HS-27A (cell line): ENCODE data around the gene RAPGEF3.

Experiments used
- DNase-seq: peaks from one replicate; pipeline ENCODE4 v3.0.0-alpha.2; 2012; ENCODE audit warnings: low read depth, missing footprints

RAPGEF3 gene

DNA sequence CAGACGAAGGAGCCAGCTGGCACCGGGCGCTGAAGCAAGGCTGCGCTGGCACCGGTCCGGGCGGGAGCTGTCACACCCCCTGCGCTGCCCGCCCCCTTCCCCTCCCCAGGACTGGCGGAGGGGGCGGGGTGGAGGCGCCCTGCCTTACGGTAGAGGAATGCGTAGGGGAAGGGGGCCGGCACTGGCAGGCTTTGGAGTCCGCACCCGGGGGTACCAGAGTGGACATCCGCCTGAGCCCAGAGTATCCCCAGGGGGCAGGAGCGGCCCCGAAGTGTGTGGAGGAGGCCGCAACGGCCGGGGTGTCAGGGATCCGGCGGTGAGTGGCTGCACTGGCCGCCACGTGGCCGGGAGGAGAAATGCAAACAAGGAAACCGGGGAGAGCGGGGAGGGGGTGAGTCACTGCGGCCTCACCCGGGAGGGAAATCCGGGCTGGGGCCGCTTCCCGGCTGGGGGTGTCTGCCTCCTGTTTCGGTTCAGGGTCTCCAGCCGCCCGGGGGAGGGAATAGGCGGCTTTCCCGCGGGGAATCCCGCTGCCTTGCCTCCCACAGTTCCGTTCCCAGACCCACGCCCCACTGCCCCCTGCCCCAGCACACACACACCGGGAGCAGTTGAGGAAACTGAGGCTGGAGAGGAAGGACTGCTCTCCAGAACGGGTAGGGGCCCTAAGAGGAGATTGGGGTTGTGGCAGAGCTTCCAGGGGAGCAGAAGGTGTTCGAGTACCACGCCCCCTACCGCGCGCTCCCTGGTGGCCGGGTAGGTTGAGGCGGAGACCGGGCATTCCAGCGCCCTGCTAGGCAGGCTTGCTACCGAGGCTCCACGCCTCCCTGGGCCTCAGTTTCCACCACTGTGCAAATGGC, at the start of gene RAPGEF3:
RAPGEF3 (minus strand) TSS at position 47 of the 857 bp plus-strand sequence. CDS start 324 bp downstream, outside the sequence.
- peak; percentile 63 for DNase-seq

DNA sequence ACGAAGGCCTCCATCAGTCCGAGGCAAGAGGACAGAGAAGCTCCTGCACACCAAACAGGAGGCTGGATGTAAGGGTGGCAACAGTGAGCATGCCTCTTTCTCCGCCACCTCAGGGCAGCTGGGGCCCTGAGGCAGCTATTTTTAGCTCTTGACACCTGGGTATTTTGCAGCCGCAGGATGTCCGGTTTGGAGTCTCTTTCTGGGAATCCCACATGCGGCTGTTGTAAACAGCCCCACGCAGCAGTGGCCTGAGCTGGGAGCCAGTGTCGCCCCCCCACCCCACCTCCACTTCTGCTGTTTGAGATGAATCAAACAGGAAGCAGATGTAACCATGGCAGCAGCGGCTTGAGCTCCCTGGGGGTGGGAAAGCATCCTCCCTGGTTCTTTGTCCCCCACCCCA, 49.4 kb upstream of the RAPGEF3 start:
- DNase-seq, result no peak

- DNase-seq, result no peak
Observed at GRCh38 chr12:47807338-47807737, 48.7 kb upstream of the RAPGEF3 start.

- DNase-seq, result no peak
Observed at GRCh38 chr12:47805417-47805816, 46.7 kb upstream of the RAPGEF3 start.

- no peak for DNase-seq
Observed at GRCh38 chr12:47804171-47804570, 45.5 kb upstream of the RAPGEF3 start.

DNA sequence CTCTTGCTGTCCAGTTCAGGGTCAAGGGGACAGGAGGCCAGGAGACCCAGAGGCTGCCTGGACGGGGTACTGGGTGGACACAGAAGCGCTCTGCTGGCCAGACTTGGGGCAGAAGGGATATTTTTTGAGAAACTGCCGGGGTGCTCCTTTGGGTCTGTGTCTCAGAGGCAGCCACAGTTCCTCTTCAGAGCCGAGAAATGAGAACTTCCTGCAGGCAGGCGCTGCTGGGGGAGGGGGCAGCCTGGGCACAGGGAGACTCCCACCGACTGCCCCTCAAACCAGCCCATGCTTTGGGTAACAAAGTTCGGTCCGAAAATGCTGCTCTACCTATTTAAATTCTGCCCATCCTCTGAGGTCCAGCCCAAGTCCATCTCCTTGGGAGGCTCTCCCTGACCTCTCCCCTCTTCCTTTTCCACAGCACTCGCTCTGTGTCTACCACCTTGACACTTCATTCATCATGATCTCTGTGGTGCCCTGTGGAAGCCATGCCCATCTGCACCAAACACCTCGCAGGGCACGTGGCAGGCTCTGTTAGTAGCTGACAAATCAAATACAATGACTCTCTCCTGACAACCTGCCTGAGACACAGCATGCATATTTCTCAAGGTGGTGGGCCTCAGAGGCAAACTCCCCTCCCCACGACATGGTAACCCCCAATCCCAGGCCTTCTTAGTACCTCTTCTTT, 44.7 kb upstream of the RAPGEF3 start:
- DNase-seq, result no peak

GRCh38 chr12:47802312-47802711, 43.6 kb upstream of the RAPGEF3 start:
- no peak for DNase-seq

DNA sequence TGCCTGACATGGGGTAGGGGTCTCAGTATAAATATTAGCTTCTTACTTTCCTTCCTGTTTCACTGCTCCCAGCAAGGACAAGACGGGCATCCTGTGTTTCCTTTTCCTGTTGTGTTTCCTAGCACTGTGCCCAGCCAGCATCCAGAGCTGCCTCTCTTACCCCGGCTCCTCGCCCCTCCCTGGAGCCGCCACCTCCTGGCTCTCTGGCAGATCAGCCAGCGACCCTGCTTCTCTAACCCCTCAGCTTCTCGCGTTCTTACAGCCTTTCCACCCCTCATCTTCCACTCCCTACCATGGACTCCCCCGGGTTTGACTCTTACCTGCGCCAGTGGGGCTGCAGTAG, 43.2 kb upstream of the RAPGEF3 start:
- DNase-seq, result no peak

DNA sequence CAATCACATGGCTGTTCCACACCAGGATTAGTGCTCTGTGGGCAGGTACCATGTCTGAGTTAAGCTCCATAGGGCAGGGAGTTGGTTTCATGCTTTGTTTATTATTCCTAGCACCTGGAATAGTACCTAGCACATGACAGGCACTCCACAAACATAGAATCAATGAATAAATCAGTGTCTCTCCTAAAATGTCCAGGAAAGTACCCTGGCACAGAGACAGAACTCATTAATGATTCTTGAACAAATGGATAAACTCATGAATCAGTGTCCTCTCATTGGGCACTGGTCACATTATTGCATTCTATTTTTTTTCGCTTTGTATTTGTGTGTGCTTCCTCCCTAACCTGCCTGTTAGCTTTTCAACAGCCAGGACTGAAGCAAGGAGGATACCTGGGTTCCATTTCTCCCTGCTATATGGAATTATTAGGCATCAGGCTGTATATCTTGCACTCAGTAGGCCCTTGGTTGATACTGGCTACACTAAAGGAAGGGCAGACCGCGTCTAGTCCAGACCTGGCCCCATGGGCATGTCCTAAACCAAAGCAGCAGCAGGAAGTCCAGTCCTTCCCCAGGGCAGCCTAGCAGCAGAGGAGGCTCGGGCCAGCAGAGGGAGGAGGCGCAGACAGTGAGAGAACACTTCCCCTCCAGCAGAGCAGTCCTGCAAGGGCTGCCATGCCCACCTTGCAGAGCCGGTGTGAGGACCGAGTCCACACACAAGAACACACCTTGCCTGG, 42.7 kb upstream of the RAPGEF3 start:
- DNase-seq, result no peak

- DNase-seq, result no peak
Observed at GRCh38 chr12:47800582-47800981, 41.9 kb upstream of the RAPGEF3 start.

DNA sequence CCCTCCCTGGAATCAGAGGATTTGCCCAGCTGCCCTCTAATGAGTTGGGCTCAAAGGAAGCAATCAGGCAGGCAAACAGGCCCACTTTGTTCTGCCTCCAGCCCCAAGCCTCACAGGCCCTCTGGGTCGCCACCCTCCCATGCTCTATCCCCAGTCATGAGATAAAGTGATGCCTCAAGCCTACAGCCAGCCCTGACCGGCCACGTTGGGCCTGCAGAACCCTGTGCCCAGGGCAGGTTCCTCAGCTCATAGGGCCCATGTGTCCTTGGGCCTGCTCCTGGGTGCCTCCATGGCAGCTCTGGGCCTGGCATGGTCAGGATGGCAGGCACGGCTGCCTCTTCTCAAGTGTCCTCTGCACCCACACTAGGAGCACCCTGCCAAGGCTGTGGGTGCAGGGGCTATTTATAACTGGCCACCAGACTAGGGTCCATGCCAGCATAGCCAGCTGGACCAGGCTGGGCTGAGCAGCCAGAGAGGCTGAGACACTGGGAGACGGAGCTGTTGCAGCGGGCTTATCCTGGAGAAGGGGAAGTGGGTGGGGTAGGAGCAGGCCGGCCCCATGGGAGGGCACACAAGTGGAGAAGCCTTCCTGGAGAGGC, 40.8 kb upstream of the RAPGEF3 start:
- DNase-seq, result no peak

- no peak for DNase-seq
Observed at GRCh38 chr12:47798382-47798948, 39.8 kb upstream of the RAPGEF3 start.

- DNase-seq, result no peak
Observed at GRCh38 chr12:47797441-47797840, 38.8 kb upstream of the RAPGEF3 start.

DNA sequence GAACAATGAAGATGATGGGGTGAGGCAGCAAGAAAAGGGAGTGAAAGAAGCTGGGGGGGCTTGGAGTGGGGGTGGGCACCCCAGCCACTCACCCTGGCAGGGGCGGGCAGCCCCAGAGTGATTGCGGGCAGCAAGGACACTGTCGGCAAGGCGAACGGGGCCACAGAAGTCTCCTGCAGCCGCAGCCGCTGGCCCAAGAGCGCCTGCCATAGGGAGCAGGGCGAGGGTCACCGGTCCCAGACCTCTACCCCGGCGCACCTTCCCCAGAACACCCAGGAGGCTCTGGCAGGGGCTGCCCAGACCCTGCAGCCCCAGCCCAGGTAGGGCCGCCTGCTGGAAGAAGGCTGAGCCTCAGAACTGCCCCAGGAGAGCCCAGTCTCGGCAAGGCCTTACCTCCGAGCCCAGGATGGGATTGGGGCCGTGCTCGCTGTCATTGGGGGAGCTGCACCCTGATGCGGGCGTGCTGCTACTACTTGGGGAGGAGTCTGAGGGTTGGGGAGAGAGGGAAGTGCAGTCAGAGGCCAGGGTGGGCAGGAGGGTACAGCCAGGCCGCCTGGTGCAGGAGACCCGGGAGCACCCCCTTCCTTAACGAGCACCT, 37.2 kb upstream of the RAPGEF3 start:
- DNase-seq, result no peak

- DNase-seq, result no peak
Observed at GRCh38 chr12:47795121-47795813, 36.6 kb upstream of the RAPGEF3 start.

DNA sequence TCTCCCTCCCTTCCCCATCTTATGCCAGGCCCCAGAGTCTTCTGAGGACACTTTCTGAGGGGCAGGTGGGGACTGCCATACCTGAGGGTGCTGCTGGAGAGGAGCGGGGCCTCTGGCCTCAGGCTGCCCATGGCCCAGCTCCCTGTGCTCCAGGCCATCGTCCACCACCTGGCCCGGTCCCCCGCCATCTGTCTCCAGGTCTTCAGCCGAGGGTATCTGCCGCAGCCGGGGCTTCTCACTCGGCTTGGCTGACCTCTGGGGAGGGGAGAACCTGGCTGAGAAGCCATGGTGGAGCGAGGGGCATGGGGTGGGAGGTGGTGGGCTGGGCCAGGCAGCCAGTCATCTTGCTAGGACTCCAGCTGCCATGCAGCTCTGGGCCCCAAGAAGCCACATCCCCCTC, 36.0 kb upstream of the RAPGEF3 start:
- no peak for DNase-seq

- DNase-seq, result no peak
Observed at GRCh38 chr12:47793015-47793681, 34.5 kb upstream of the RAPGEF3 start.

GRCh38 chr12:47791874-47792273, 33.2 kb upstream of the RAPGEF3 start:
- no peak for DNase-seq

DNA sequence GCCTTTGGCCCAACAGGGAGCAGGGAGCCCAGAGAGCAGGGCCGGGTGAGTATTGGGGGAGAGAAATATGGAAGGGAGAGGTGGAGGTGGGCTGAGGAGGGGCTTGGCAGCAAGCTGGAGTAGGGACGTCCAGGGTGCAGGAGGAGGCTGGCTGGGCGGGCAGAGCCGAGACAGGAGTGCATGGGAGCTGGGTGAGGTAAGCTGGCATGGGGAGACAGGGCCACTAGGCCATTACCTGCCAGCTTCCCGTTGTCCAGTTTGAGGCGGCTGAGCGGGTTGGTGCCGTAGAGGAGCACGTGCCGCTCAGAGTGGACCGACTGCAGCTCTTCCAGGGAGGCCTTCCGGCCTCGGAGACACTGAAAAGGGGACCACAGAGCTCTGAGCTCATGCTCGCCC, 32.7 kb upstream of the RAPGEF3 start:
- DNase-seq, result no peak

GRCh38 chr12:47790676-47791350, 32.1 kb upstream of the RAPGEF3 start:
- DNase-seq, result no peak
